HTERT RPE-1 (cell line): ENCODE results near the gene HTRA3.

Experiments used
- in situ Hi-C: fragments of 300-500 bp; cut with MboI; formaldehyde crosslinking; loops from 4 replicates; pipeline ENCODE4 v1.14.3; 2020; ENCODE audit warnings: low sequenced_read_pairs

Gene HTRA3

DNA sequence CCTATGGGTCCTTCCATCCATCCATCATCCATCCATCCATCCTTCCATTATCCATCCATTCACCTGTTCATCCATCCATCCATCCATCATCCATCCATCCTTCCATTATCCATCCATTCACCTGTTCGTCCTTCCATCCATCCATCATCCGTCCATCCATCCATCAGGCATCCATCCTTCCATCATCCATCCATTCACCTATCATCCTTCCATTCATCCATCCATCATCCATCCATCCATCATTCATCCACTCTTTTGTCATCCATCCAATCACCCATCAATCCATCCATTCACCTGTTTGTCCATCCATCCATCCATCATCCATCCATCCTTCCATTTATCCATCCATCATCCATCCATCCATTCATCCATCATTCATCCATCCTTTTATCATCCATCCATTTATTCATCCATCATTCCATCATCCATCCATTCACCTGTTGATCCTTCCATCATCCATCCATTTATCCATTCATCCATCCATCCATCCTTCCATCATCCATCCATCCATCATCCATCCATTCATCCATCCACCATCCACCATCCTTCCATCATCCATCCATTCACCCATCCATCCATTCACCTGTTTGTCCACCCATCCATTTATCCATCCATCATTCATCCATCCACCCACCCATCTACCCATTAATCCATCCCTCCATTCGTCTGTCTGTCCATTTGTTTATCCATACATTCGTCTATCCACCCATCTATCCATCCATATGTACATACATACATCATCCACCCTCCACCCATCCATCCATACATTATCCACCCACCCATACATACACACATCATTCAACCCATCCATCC, 35.7 kb upstream of the HTRA3 start:
- in situ Hi-C loops = loop anchor here (25.0 kb wide), 1 partner anchor 178 kb away; no protein-coding TSS in a partner anchor

DNA sequence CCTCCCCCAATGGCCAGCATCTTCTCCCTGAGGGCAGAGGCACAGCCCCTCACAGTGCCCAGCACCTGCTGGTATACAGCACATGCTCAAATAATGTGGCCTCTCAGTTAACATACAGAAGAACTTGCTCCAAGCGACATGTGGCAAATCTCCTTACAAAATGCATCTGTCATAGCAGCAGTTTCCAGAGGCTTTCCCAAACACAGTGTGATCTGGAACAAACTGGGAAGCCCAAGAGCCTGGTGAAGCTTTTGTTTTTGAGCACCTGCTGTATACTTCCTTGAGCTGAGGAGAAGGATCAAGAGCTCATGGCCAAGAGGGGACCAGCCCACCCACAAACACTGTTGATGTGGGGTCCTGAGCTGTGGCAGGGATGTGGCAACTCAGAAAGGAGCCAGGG, 34.8 kb upstream of the HTRA3 start:
- in situ Hi-C loops = loop anchor here (25.0 kb wide), 1 partner anchor 178 kb away; no protein-coding TSS in a partner anchor

GRCh38 chr4:8235224-8235623, 34.3 kb upstream of the HTRA3 start:
- in situ Hi-C loops = loop anchor here (25.0 kb wide), 1 partner anchor 177 kb away; no protein-coding TSS in a partner anchor

- in situ Hi-C loops = loop anchor here (25.0 kb wide), 1 partner anchor 177 kb away; no protein-coding TSS in a partner anchor
Observed at GRCh38 chr4:8235686-8236085, 33.9 kb upstream of the HTRA3 start.

- in situ Hi-C loops = loop anchor here (25.0 kb wide), 1 partner anchor 176 kb away; no protein-coding TSS in a partner anchor
Observed at GRCh38 chr4:8236106-8236919, 33.2 kb upstream of the HTRA3 start.

GRCh38 chr4:8236920-8237195, 32.7 kb upstream of the HTRA3 start:
- in situ Hi-C loops = loop anchor here (25.0 kb wide), 1 partner anchor 175 kb away; no protein-coding TSS in a partner anchor

DNA sequence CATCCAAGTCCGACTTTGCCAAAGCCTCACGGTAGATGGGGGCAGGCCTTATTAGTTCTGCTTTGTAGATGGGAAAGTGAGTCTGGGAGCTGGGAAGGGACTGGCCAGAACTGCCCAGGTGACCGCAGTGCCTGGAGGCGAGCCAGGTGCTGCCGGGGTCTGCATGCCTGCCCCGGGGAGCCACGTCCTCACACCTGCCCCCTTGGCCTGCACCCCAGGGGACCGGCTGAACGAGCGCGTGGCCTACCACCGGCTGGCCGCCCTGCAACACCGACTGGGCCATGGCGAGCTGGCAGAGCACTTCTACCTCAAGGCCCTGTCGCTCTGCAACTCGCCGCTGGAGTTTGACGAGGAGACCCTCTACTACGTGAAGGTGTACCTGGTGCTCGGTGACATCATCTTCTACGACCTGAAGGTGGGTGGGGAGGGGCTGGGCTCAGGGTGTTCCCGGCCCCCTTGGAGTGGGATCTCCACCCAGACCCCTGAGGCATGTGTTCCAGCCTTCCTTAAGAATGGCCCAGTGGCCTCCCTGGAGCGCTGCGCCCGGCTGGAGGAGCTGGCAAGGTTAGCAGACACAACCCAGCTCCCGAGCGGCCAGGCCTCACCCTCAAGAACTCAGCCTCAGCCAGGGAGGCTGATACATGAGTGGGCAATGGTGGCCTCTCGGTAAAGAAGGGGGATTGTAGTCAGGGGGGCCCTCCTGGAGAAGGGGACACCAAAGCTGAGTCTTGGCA, 32.1 kb upstream of the HTRA3 start:
- in situ Hi-C loops = loop anchor here (25.0 kb wide), 1 partner anchor 175 kb away; no protein-coding TSS in a partner anchor

DNA sequence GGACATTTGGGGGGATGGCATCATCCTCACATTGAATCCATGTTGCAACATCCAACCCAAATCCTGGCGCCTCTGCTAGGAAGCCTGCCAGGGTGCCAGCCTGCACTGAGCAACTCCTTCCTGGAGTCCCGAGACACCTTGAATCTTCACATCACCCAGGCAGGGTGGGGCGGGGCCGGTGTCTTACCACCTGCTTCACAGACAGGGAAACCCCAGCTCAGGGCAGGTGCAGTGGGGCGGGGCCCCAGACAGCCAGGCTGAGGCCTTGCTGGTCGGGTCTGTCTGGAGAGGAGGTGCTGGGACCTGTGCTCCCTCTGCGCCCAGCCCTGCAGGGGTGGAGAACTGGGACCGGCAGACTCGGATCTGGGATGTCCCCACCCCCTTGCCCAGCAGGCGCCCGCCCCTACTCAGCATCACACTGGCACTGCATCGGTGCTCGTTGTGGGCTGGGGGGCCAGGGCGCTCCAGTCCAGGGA, 31.5 kb upstream of the HTRA3 start:
- in situ Hi-C loops = loop anchor here (25.0 kb wide), 1 partner anchor 174 kb away; no protein-coding TSS in a partner anchor

DNA sequence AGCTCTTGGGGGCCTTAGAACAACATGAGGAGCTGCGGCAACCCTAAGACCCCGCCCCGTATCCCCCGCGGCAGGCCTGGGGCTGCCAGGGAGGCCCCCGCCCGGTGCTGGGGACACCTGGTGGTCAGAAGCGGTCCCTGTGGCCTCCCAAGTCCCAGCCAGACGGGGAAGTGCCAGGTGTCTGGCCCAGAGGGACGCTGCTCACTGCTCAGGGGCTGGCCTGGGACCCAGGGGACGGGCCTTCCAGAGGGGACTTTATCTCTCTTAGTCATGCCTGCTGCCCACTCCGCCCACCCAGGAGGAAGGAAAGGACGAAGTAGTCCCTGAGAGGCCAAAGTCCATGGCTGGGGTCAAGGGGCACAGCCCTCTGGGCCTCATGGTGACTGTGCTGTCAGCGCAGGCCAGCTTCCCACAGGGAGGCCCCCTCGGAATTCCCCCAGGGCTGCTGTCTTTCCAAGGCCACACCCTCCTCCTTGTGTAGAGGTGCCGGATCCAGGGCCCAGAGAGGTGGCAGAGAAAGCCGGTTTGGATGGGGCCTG, 31.0 kb upstream of the HTRA3 start:
- in situ Hi-C loops = loop anchor here (25.0 kb wide), 1 partner anchor 174 kb away; no protein-coding TSS in a partner anchor

GRCh38 chr4:8239226-8239625, 30.3 kb upstream of the HTRA3 start:
- in situ Hi-C loops = loop anchor here (25.0 kb wide), 1 partner anchor 173 kb away; no protein-coding TSS in a partner anchor

DNA sequence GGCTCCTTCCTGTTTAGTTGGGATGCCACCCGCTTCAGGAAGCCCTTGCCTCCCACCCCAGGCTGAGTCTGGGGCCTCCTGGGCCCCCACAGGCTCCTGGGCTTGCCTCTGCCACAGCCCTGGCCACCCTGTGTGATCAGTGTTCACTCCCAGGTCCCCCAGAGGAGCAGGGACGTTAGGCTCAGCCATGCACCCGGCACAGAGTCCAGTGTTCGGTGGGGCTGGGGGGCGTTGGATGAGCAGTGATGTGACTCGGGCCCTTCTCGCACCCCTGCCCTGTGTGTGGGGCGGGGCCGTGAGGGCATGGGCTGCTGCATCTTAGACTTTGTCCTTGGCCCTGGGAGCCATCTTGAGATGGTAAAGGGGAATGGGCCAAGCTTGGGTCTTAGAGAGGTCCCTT, 29.9 kb upstream of the HTRA3 start:
- in situ Hi-C loops = loop anchor here (25.0 kb wide), 1 partner anchor 173 kb away; no protein-coding TSS in a partner anchor

DNA sequence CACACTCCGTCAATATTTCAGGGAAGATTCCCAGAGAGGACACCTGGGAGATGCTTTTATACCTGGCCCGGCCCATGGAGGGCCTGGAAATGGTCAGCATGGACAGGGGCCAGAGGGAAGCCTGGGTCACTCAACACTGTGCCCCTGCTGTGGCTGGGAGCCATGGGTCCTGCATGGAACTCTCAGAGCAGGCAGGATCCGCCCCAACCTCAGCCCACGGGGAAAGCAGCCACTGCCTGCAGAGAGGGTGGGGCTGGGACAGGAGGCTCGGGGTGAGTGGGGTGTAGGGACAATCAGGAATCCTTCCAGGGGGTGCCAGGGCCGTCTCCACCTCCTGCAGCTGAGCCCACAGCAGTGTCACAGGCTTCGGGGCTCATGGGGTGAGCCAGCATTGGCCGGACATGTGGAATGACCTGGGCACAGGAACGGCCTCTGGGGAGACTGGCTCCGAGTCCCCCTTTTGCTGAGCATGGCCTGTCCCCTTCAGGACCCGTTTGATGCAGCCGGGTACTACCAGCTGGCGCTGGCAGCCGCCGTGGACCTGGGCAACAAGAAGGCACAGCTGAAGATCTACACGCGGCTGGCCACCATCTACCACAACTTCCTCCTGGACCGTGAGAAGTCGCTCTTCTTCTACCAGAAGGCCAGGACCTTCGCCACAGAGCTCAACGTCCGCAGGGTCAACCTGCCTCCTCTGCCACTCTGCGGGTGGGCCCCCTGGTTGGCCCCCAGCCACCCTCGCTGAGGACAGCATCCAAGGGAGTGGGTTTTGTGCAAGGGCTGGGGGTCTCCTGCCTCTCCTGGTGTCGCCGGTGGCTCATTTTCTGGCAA, 29.1 kb upstream of the HTRA3 start:
- in situ Hi-C loops = loop anchor here (25.0 kb wide), 1 partner anchor 172 kb away; no protein-coding TSS in a partner anchor

DNA sequence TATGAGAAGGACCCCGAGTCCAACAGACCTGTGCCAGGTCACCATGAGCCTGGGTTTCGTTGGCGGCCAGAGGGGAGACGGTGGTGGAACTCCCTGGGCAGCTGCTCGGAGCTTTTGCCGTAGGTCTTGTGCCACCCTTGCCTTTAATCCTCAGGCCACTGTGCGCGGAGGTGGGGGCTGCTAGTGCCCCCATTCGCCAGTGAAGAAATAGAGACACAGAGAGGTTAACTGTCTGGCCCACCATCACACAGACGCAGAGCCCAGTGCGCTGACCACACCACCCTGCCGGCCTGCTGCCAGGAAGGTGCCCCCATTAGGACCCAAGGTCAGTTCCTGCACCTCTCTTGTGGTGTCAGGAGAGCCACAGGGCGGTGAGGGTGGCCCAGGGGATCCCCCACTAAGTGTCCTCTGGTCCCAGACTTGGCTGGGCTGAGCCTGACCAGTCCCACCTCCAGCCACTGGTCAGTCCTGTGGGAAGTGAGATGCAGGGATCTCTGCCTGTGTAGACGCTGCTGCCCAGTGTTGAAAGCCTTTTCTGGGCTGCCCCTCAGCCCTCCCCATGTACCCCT, 28.3 kb upstream of the HTRA3 start:
- in situ Hi-C loops = loop anchor here (25.0 kb wide), 1 partner anchor 171 kb away; no protein-coding TSS in a partner anchor

GRCh38 chr4:8241895-8242696, 27.5 kb upstream of the HTRA3 start:
- in situ Hi-C loops = loop anchor here (25.0 kb wide), 1 partner anchor 170 kb away; no protein-coding TSS in a partner anchor

DNA sequence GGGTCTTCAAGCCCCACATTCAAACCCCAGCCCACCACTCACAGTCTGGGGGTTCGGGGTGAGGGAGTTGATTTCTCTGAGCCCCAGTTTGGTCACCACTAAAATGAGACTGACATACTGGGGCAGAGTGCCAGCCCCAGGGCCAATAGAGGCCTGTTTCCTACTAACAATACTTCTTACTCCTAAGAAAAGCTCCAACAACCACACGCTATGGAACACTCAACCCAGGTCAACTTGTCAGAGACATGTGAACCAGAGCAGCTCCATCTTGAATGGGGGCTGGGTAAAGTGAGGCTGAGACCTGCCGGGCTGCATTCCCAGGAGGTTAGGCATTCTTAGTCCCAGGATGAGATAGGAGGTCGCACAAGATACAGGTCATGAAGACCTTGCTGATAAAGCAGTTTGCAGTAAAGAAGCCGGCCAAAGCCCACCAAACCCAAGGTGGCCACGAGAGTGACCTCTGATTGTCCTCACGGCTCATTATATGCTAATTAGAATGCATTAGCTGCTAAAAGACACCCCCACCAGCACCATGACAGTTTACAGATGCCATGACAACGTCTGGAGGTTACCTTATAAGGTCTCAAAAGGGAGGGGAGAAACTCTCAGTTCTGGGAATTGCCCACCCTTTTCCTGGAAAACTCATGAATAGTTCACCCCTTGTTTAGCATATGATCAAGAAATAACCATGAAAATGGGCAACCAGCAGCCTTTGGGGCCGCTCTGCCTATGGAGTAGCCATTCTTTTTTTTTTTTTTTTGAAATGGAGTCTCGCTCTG, 26.6 kb upstream of the HTRA3 start:
- in situ Hi-C loops = loop anchor here (25.0 kb wide), 1 partner anchor 169 kb away; no protein-coding TSS in a partner anchor

GRCh38 chr4:8244001-8244757, 25.4 kb upstream of the HTRA3 start:
- in situ Hi-C loops = loop anchor here (25.0 kb wide), 1 partner anchor 168 kb away; no protein-coding TSS in a partner anchor
